HG03175 (cell line): ENCODE measurements around the gene PTPN18.

Source experiments
- ATAC-seq: cut with Tn5 transposase; IDR thresholded peaks from one replicate; pipeline ENCODE4 v1.9.1; 2021; ENCODE audit warnings: mild to moderate bottlenecking, moderate library complexity; ENCODE audit not compliant: unreplicated experiment

PTPN18 gene

GRCh38 chr2:130339885-130340745 is 15.7 kb upstream of the PTPN18 start:
- ATAC-seq, result no peak

- ATAC-seq, result peak; percentile 1
Observed at GRCh38 chr2:130341562-130342019, 14.3 kb upstream of the PTPN18 start.

GRCh38 chr2:130342020-130342532 is 13.8 kb upstream of the PTPN18 start:
- ATAC-seq, result peak; percentile 74

- peak; percentile 89 for ATAC-seq
Observed at GRCh38 chr2:130342533-130343275, 13.2 kb upstream of the PTPN18 start, which contains the start of gene IMP4. Gene IMP4 (plus strand): TSS chr2:130342897. CDS start chr2:130342933, 36 bp downstream.

GRCh38 chr2:130344578-130344977 is 11.3 kb upstream of the PTPN18 start:
- no peak for ATAC-seq

- ATAC-seq, result no peak
Observed at GRCh38 chr2:130345091-130345490, 10.8 kb upstream of the PTPN18 start.

- no peak for ATAC-seq
Observed at GRCh38 chr2:130345611-130346010, 10.2 kb upstream of the PTPN18 start.

GRCh38 chr2:130346041-130346740 is 9.7 kb upstream of the PTPN18 start:
- no peak for ATAC-seq

GRCh38 chr2:130346741-130347066 is 9.2 kb upstream of the PTPN18 start:
- no peak for ATAC-seq

GRCh38 chr2:130347220-130347925 is 8.5 kb upstream of the PTPN18 start:
- ATAC-seq, result no peak

- no peak for ATAC-seq
Observed at GRCh38 chr2:130349174-130349573, 6.7 kb upstream of the PTPN18 start.

- no peak for ATAC-seq
Observed at GRCh38 chr2:130351711-130352110, 4.1 kb upstream of the PTPN18 start.

- ATAC-seq, result no peak
Observed at GRCh38 chr2:130352237-130352636, 3.6 kb upstream of the PTPN18 start.

- ATAC-seq, result no peak
Observed at GRCh38 chr2:130353291-130354138, 2.3 kb upstream of the PTPN18 start.

- no peak for ATAC-seq
Observed at GRCh38 chr2:130354139-130354428, 1.8 kb upstream of the PTPN18 start.

- ATAC-seq, result no peak
Observed at GRCh38 chr2:130355172-130355577, 681 bp upstream of the PTPN18 start.

- ATAC-seq, result no peak
Observed at GRCh38 chr2:130357864-130358263, 2.0 kb downstream of the PTPN18 start.

GRCh38 chr2:130358420-130359350 is 2.8 kb downstream of the PTPN18 start:
- ATAC-seq, result no peak

- ATAC-seq, result no peak
Observed at GRCh38 chr2:130359466-130359865, 3.6 kb downstream of the PTPN18 start.
